Lower lobe of right lung (tissue), 2 donors: ENCODE measurements around the gene KIAA0825. TPM values are rescaled to one million over a fixed set of nuclear protein-coding genes. Genes with fewer than 3 reads are reported as not detected.
A peak's percentile ranks its signal among the peaks of the same experiment; 100 is the strongest.

Experiments used
- ATAC-seq, 2 donors: fragments of 200-7000 bp; cut with Tn5 transposase; one replicate each; pipeline ENCODE4 v1.9.1; 2020 to 2022; ENCODE audit warnings: mild to moderate bottlenecking in 2 of 2, moderate library complexity in 2 of 2
- DNase-seq: peaks from one replicate; pipeline ENCODE4 v3.0.0-alpha.2; 2020
- H3K27ac ChIP-seq: fragments of 200-600 bp; one replicate; pipeline ENCODE4 v1.8.0; 2022
- H3K27me3 ChIP-seq: fragments of 200-600 bp; one replicate; pipeline ENCODE4 v1.8.0; 2022; ENCODE audit warnings: low read depth
- H3K36me3 ChIP-seq: fragments of 200-600 bp; one replicate; pipeline ENCODE4 v1.8.0; 2022; ENCODE audit warnings: mild to moderate bottlenecking
- H3K4me1 ChIP-seq: fragments of 200-600 bp; one replicate; pipeline ENCODE4 v1.8.0; 2022
- H3K4me3 ChIP-seq: fragments of 200-600 bp; one replicate; pipeline ENCODE4 v1.8.0; 2022; ENCODE audit warnings: mild to moderate bottlenecking
- H3K9me3 ChIP-seq: fragments of 200-600 bp; one replicate; pipeline ENCODE4 v1.8.0; 2022
- intact Hi-C: fragments of 100-400 bp; cut with DNase I; formaldehyde crosslinking; loops from one replicate; pipeline ENCODE4 v1.11.0; 2022
- long read RNA-seq: library from polyadenylated mRNA; unstranded; transcript quantifications from one replicate; pipeline ENCODE4 v2.0.0, GENCODE V29; 2021
- total RNA-seq: library from RNA; stranded (reverse); fragmentation: NEBNext Ultra II Directional; extraction: Animal tissue kit (Norgen Biotek cat#: 25700); gene quantifications from one replicate; pipeline ENCODE4 v1.2.1, GENCODE V29; 2021
- TF ChIP-seq, protein P1 (sequence below): fragments of 200-600 bp; IDR thresholded peaks from one replicate; pipeline ENCODE4 v1.8.0; 2022; ENCODE audit warnings: antibody characterized with exemption, mild to moderate bottlenecking
- donor health status: DM: no; HTN: yes; CAD: no; lungs with severe emphysema.

Gene KIAA0825, protein sequence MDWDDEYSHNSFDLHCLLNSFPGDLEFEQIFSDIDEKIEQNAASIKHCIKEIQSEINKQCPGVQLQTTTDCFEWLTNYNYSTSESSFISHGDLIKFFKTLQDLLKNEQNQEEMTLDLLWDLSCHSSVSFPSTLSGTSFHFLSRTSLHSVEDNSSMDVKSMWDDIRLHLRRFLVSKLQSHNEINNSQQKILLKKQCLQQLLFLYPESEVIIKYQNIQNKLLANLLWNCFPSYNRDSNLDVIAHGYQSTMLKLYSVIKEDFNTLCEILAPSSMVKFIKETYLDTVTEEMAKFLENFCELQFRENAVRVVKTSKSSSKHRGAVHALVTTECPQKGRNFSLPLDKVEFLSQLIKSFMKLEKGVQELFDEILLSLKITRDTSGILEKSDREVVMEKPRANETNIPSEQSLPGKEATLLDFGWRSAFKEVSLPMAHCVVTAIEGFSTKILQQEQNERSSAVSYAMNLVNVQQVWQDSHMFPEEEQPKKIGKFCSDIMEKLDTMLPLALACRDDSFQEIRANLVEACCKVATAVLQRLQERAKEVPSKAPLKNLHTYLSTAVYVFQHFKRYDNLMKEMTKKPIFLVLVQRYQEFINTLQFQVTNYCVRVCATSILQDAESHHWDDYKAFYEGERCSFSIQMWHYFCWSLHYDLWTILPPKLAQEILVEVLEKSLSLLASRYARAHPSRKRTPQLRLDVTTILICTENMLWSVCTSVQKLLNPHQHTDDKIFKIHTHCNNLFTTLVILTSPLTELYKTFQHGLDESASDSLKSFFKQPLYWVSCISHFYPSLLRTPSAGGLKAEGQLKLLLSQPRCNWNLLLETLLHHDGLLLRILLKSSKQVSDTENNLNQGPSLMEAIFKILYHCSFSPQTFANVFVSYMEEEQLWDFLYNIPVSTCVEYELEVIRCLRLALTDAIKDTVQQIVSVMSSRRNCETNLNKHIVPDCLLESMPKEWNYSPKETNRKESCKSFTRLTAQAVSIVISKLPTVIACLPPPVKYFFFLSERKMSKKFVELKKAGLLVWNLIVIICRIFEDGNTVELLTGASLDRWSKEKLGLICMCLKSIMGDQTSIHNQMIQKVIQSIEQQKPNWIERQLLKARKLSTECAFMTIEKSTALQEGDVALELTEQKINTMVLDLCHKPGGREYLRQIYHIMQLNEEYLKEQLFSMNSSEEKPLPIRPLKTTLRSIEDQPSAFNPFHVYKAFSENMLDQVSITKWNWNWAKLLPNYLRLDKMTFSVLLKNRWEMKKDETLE (N-terminal part only)
- 5.5 TPM for total RNA-seq
- long read RNA-seq, partial matches to known transcripts, result 0 of 10 reads
- long read RNA-seq, other reads (novel, unspliced or antisense), result 7 of 10 reads

DNA sequence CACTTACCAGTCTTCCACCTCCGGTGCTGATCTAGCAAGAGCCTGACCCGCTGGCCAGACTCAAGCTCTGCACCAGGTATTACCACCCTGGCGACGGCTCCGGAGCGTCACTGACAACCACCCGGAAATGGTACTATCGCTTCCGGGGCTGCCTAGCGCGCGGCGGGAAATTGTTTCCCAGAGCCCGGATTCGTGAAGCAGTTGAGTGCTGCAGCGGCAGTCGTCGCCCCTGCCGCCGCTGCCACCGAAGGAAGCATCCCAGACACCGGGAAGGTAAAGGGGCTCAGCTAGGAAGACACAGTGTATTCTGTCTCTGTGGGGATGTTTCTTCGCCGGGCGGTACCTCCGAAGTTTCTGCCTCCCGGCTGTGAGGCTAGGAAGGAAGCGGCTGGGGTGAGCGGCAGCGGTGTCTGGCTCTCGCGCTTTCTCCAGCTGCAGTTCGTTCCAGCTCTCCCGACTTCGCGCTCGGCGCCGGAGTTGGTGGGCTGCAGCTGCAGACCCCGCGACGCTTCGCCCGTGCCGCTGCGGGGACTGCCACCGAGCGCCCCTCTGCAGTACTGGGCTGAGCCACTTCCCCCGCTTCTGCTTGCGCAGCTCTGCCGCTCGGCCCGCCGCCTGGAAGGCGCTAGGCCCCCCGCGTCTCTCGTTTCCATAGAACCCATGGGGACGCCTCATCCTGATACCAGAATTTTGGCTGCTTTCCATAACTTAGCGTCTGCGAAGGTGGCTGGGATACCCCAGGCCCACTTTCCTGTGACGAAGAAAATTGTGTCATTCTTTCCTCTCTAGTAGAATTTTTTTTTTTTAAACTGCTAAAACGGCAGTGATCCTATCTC lies at the start of gene KIAA0825, which contains the start of gene SLF1:
Gene KIAA0825, minus strand, starts transcription at position 112 of the 836 bp plus-strand sequence. CDS start 81,478 bp downstream, outside the sequence.
Gene SLF1, plus strand, starts transcription at position 177 of the 836 bp plus-strand sequence. CDS start 10,142 bp downstream, outside the sequence.
- TF ChIP-seq, protein P1, sequence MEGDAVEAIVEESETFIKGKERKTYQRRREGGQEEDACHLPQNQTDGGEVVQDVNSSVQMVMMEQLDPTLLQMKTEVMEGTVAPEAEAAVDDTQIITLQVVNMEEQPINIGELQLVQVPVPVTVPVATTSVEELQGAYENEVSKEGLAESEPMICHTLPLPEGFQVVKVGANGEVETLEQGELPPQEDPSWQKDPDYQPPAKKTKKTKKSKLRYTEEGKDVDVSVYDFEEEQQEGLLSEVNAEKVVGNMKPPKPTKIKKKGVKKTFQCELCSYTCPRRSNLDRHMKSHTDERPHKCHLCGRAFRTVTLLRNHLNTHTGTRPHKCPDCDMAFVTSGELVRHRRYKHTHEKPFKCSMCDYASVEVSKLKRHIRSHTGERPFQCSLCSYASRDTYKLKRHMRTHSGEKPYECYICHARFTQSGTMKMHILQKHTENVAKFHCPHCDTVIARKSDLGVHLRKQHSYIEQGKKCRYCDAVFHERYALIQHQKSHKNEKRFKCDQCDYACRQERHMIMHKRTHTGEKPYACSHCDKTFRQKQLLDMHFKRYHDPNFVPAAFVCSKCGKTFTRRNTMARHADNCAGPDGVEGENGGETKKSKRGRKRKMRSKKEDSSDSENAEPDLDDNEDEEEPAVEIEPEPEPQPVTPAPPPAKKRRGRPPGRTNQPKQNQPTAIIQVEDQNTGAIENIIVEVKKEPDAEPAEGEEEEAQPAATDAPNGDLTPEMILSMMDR, result no peak
- ATAC-seq (peak; percentile 98 to 99), DNase-seq (peak; percentile 92)
- no peaks in the 10 kb centered on the region for H3K27me3 ChIP-seq
- no peaks in the 10 kb centered on the region for H3K36me3 ChIP-seq
- intact Hi-C loops, result no loop called here
- peak within 1 kb of the TSS; percentile 88 for H3K27ac ChIP-seq
- H3K4me1 ChIP-seq, result peaks cover 26% of the 10 kb centered on the region
- no peaks in the 10 kb centered on the region for H3K9me3 ChIP-seq
- H3K4me3 ChIP-seq, result peak within 1 kb of the TSS; percentile 84

DNA sequence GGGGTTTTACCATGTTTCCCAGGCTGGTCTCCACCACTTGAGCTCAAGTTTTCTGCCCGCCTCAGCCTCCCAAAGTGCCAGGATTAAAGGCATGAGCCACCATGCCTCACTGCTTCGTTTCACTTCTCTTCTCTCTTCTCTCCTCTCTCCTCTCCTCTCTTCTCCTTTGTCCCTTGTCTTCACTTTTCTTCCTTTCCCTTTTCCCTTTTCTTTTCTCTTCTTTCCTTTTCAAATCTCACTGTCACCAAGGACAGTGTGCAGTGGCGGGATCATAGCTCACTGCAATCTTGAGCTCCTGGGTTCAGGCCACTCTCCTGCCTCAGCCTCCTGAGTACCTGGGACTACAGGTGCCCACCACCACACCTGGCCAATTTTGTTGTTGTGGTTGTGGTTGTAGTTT lies 49.5 kb upstream of the KIAA0825 start:
- intact Hi-C loops, result no loop called here
- Histone ChIP-seq H3K4me3 (no peak overlapping the region), H3K9me3 (no peaks in the 10 kb centered on the region), H3K4me1 (no peaks in the 10 kb centered on the region), H3K27ac (no peak overlapping the region), H3K27me3 (no peaks in the 10 kb centered on the region), H3K36me3 (no peaks in the 10 kb centered on the region)
- TF ChIP-seq, protein P1, result no peak
- ATAC-seq (no peak), DNase-seq (no peak)

DNA sequence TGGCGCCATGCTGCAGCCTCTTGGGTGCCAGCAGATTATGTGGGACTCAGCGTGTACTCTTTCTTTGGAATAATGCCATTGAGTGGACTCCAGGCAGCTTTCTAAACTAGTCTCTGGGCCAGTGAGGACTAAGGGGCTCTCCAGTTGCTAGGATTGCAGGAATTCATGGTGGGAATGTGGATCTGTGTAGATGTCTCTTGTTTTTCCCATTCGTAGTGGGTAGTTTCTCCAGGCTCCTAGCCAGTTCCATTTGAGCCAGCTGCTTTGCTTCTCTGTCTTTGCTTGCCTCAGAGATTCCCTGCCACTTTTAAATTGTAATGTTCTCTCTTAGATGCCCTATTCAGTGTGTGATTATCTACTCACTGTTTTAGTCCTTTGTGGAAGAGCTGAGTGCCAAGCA lies 42.7 kb upstream of the KIAA0825 start:
- Histone ChIP-seq H3K27me3 (no peaks in the 10 kb centered on the region), H3K27ac (no peak overlapping the region), H3K4me1 (no peaks in the 10 kb centered on the region), H3K9me3 (peaks cover 16% of the 10 kb centered on the region), H3K36me3 (no peaks in the 10 kb centered on the region), H3K4me3 (no peak overlapping the region)
- DNase-seq, result no peak
- intact Hi-C loops, result no loop called here
- peak in 1 of 2 donors; percentile 9 for ATAC-seq
- TF ChIP-seq, protein P1, result no peak

DNA sequence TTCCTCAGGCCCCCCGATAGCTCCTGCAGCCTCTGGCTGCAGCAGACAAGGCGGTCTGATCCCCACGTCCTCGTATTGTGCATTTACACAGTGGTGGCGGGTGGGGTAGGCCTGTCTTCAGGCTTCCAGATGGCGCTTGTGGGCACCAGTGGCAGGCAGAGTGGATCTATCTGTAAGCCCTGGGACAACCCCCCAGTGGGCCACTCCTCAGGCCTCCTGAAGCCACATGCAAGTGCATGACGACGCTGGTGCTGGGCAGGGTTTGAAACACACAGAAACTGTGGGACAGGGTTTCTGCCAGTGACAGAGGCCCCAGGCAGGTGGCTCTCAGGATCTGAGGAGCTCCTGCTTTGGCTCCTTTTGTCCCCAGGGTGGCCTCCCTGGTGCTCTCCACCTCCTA lies 42.1 kb upstream of the KIAA0825 start:
- TF ChIP-seq, protein P1, result no peak
- no peaks in the 10 kb centered on the region for H3K27me3 ChIP-seq
- peaks cover 16% of the 10 kb centered on the region for H3K9me3 ChIP-seq
- H3K4me3 ChIP-seq, result no peak overlapping the region
- H3K36me3 ChIP-seq, result no peaks in the 10 kb centered on the region
- intact Hi-C loops, result no loop called here
- no peak for DNase-seq
- peak in 1 of 2 donors; percentile 21 for ATAC-seq
- H3K27ac ChIP-seq, result no peak overlapping the region
- no peaks in the 10 kb centered on the region for H3K4me1 ChIP-seq
